Stimulated activated CD4-positive, alpha-beta T cell treated with anti-CD3 and anti-CD28 coated beads, TNF-alpha, amount 100 ng/mL, for 4 hours (primary cell): ENCODE data around the gene LRIT1.
"Not testable (repeated sequence)": the region's sequence is repeated elsewhere in the genome, so short reads cannot be mapped to it uniquely, and the experiment has no call there.

Experiments
- DNase-seq, 3 experiments: peaks; one replicate each; pipeline ENCODE4 v3.0.0-alpha.2; 2020; ENCODE audit warnings: low read depth in 3 of 3

LRIT1 gene

GRCh38 chr10:84241185-84241790, at the start of gene LRIT1:
Gene LRIT1, minus strand, starts transcription at chr10:84241546. Its CDS starts 107 bp downstream, at chr10:84241439.
- DNase-seq = no peak

GRCh38 chr10:84290235-84290634, 48.9 kb upstream of the LRIT1 start:
- no peak for DNase-seq

- DNase-seq = no peak
These were observed 48.3 kb upstream of the LRIT1 start for GRCh38 chr10:84289521-84290200.

- DNase-seq = no peak
These were observed 46.8 kb upstream of the LRIT1 start for GRCh38 chr10:84288151-84288550.

- DNase-seq = no peak
These were observed 45.3 kb upstream of the LRIT1 start for GRCh38 chr10:84286695-84287094.

GRCh38 chr10:84279876-84280475, 38.6 kb upstream of the LRIT1 start:
- DNase-seq = not testable (repeated sequence)

- DNase-seq = no peak
These were observed 29.4 kb upstream of the LRIT1 start for GRCh38 chr10:84270708-84271107.

GRCh38 chr10:84269773-84270172, 28.4 kb upstream of the LRIT1 start:
- DNase-seq = no peak

- no peak for DNase-seq
These were observed 27.8 kb upstream of the LRIT1 start for GRCh38 chr10:84269162-84269561.

GRCh38 chr10:84267503-84268126, 26.3 kb upstream of the LRIT1 start:
- peak; percentile 27 to 50 (median 36) for DNase-seq

- DNase-seq = no peak
These were observed 24.1 kb upstream of the LRIT1 start for GRCh38 chr10:84265418-84265817.

GRCh38 chr10:84264611-84265141, 23.3 kb upstream of the LRIT1 start:
- peak; percentile 43 to 48 (median 44) for DNase-seq

- no peak for DNase-seq
These were observed 22.4 kb upstream of the LRIT1 start for GRCh38 chr10:84263716-84264115.

- no peak for DNase-seq
These were observed 21.0 kb upstream of the LRIT1 start for GRCh38 chr10:84262190-84262956.

- no peak for DNase-seq
These were observed 20.0 kb upstream of the LRIT1 start for GRCh38 chr10:84261236-84261915.

GRCh38 chr10:84258034-84258695, 16.8 kb upstream of the LRIT1 start:
- no peak for DNase-seq

GRCh38 chr10:84257343-84258020, 16.1 kb upstream of the LRIT1 start:
- DNase-seq = no peak

- DNase-seq = peak in 1 of 3 experiments; percentile 3
These were observed 15.4 kb upstream of the LRIT1 start for GRCh38 chr10:84256510-84257342.
